ENCODE data around the gene GHR. TPM values are rescaled to one million over a fixed set of nuclear protein-coding genes. Genes with fewer than 3 reads are reported as not detected.

Gene GHR
- total and polyA plus RNA-seq, 2 donors (not counting 3 experiments of a cell fraction or from before 2014, with no cell fraction given), result 0.27 to 0.28 TPM

GRCh38 chr5:42676362-42676761 is 253.1 kb downstream of the GHR start:
- no peak for TF ChIP-seq MYC (IDR thresholded peaks at IDR 0.05; ENCODE audit: low read depth, low read length)
- TF ChIP-seq GATA2 (IDR thresholded peaks at IDR 0.05; ENCODE audit: insufficient read depth, insufficient read length, low read depth, low read length), result no peak
- TF ChIP-seq POLR2A (IDR thresholded peaks at IDR 0.05; ENCODE audit: low read depth, low read length), result no peak
- no peak for TF ChIP-seq FOS (IDR thresholded peaks at IDR 0.05; ENCODE audit: borderline replicate concordance, insufficient read depth, low read length)
- no peak for TF ChIP-seq POLR2AphosphoS5 (IDR thresholded peaks at IDR 0.05; ENCODE audit: insufficient read depth, low read depth, low read length)
- no peak for TF ChIP-seq JUN (IDR thresholded peaks at IDR 0.05; ENCODE audit: borderline replicate concordance, insufficient read depth, insufficient read length, low read depth)
- no peak for TF ChIP-seq EZH2 (IDR thresholded peaks at IDR 0.05; ENCODE audit: borderline replicate concordance, low read depth, low read length, severe bottlenecking)
- no peaks in the 10 kb centered on the region for H3K79me2 ChIP-seq (ENCODE audit: control insufficient read depth, insufficient read depth, low read length)
- H3K27ac ChIP-seq (ENCODE audit: insufficient read depth, low read depth, low read length), result no peak overlapping the region

DNA sequence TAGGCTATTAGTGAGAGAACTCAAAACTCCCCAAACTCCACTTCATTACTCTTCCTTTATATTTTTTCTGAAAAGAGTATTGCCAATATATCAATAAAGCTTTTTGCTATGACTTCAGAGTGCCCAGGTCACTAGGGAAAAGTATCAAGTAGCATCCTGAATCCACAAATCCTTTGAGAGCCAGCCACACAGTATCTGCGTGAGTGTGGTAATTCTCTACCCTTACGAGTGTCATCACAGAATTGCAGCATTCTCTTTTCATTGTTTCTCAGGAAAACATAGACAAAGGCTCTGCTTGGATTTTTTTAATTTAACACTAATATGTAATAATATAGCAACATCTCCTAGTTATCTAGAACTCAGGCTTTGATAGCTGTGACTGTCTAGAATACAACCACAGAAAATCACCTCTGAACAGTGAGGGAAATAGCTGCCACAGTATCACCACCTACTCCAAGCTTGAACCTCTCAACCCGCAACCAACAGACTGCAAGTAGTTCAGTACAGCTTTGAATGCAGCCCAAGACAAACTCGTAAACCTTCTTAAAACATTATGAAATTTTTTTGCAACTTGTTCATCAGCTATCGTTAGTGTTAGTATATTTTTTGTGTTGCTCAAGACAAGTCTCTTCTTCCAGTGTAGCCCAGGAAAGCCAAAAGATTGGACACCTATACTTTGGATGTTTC is 254.1 kb downstream of the GHR start:
- Histone ChIP-seq H2AFZ (ENCODE audit: low read depth, low read length) (no peak overlapping the region), H3K4me1 (ENCODE audit: control insufficient read depth, extremely low read depth, insufficient read depth, low read length) (no peaks in the 10 kb centered on the region), H3K27ac (ENCODE audit: insufficient read depth, low read depth, low read length) (no peak overlapping the region), H3K9me1 (replicated peaks; ENCODE audit: control insufficient read depth, extremely low read depth, insufficient read depth, low read length) (no peaks in the 10 kb centered on the region), H3K9ac (replicated peaks; ENCODE audit: extremely low read depth, insufficient read depth, low read length) (no peak overlapping the region), H3K27me3 (ENCODE audit: control insufficient read depth in 2 of 2, insufficient read depth in 2 of 2, low read length in 2 of 2) (no peaks in the 10 kb centered on the region), H4K20me1 (replicated peaks; ENCODE audit: control insufficient read depth, extremely low read depth, insufficient read depth, low read length) (no peaks in the 10 kb centered on the region), H3K4me2 (ENCODE audit: insufficient read depth, low read length) (no peak overlapping the region), H3K36me3 (ENCODE audit: control insufficient read depth in 2 of 2, extremely low read depth in 1 of 2, insufficient read depth in 2 of 2, low read length in 2 of 2) (no peaks in the 10 kb centered on the region), H3K9me3 (replicated peaks; ENCODE audit: control insufficient read depth, insufficient read depth, low read length) (no peaks in the 10 kb centered on the region), H3K79me2 (ENCODE audit: control insufficient read depth, insufficient read depth, low read length) (no peaks in the 10 kb centered on the region), H3K4me3 (replicated peaks in 1 of 3; ENCODE audit: insufficient read depth in 1 of 3, low read depth in 1 of 3, low read length in 3 of 3) (no peak overlapping the region)
- no peak for TF ChIP-seq FOS (IDR thresholded peaks at IDR 0.05; ENCODE audit: borderline replicate concordance, insufficient read depth, low read length)
- TF ChIP-seq POLR2A (IDR thresholded peaks at IDR 0.05; ENCODE audit: low read depth, low read length), result no peak
- no peak for TF ChIP-seq GATA2 (IDR thresholded peaks at IDR 0.05; ENCODE audit: insufficient read depth, insufficient read length, low read depth, low read length)
- TF ChIP-seq MYC (IDR thresholded peaks at IDR 0.05; ENCODE audit: low read depth, low read length), result no peak
- TF ChIP-seq EZH2 (IDR thresholded peaks at IDR 0.05; ENCODE audit: borderline replicate concordance, low read depth, low read length, severe bottlenecking), result no peak
- TF ChIP-seq CTCF (IDR thresholded peaks at IDR 0.05; ENCODE audit: extremely low read depth in 1 of 2, insufficient read depth in 1 of 2, low read depth in 1 of 2, low read length in 2 of 2), result no peak
- TF ChIP-seq, protein P1, sequence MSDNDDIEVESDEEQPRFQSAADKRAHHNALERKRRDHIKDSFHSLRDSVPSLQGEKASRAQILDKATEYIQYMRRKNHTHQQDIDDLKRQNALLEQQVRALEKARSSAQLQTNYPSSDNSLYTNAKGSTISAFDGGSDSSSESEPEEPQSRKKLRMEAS (IDR thresholded peaks at IDR 0.05; ENCODE audit: insufficient read depth, insufficient read length), result no peak
- TF ChIP-seq POLR2AphosphoS5 (IDR thresholded peaks at IDR 0.05; ENCODE audit: insufficient read depth, low read depth, low read length), result no peak
- TF ChIP-seq JUN (IDR thresholded peaks at IDR 0.05; ENCODE audit: borderline replicate concordance, insufficient read depth, insufficient read length, low read depth), result no peak
- ChIA-PET POLR2A (no interaction called here), CTCF (interaction anchor here (1.3 kb wide), 1 partner anchor 21 kb away, joined by 3 read pairs; no protein-coding TSS in a partner anchor)
- dilution Hi-C loops (cut with MboI; ENCODE audit: extremely low pct_ligation_motif_present, low sequenced_read_pairs) (no loop called here), intact Hi-C loops (cut with micrococcal nuclease) (no loop called here)
- FAIRE-seq, result no peak
- DNase-seq (ENCODE audit: low read depth, low spot score), result no peak
- BruUV-seq (replicated peaks), result no TSS peak

More at GRCh38 chr5:42676362-42676761, 253.1 kb downstream of the GHR start:
- Histone ChIP-seq H3K9ac (replicated peaks; ENCODE audit: extremely low read depth, insufficient read depth, low read length) (no peak overlapping the region), H3K4me3 (replicated peaks in 1 of 3; ENCODE audit: insufficient read depth in 1 of 3, low read depth in 1 of 3, low read length in 3 of 3) (no peak overlapping the region), H3K27me3 (ENCODE audit: control insufficient read depth in 2 of 2, insufficient read depth in 2 of 2, low read length in 2 of 2) (no peaks in the 10 kb centered on the region), H3K4me1 (ENCODE audit: control insufficient read depth, extremely low read depth, insufficient read depth, low read length) (no peaks in the 10 kb centered on the region), H3K36me3 (ENCODE audit: control insufficient read depth in 2 of 2, extremely low read depth in 1 of 2, insufficient read depth in 2 of 2, low read length in 2 of 2) (no peaks in the 10 kb centered on the region), H3K4me2 (ENCODE audit: insufficient read depth, low read length) (no peak overlapping the region), H4K20me1 (replicated peaks; ENCODE audit: control insufficient read depth, extremely low read depth, insufficient read depth, low read length) (no peaks in the 10 kb centered on the region), H3K9me1 (replicated peaks; ENCODE audit: control insufficient read depth, extremely low read depth, insufficient read depth, low read length) (no peaks in the 10 kb centered on the region), H3K9me3 (replicated peaks; ENCODE audit: control insufficient read depth, insufficient read depth, low read length) (no peaks in the 10 kb centered on the region), H2AFZ (ENCODE audit: low read depth, low read length) (no peak overlapping the region)
- dilution Hi-C loops (cut with MboI; ENCODE audit: extremely low pct_ligation_motif_present, low sequenced_read_pairs) (no loop called here), intact Hi-C loops (cut with micrococcal nuclease) (no loop called here)
- BruUV-seq (replicated peaks), result no TSS peak
- FAIRE-seq (no peak), DNase-seq (ENCODE audit: low read depth, low spot score) (no peak)
- ChIA-PET CTCF (no interaction called here), POLR2A (no interaction called here)
